MM.1S (cell line): ENCODE results near the gene SMIM34.
"Not testable (repeated sequence)": the region's sequence is repeated elsewhere in the genome, so short reads cannot be mapped to it uniquely, and the experiment has no call there.

Experiments used
- CTCF ChIP-seq: fragments of 300-600 bp; sonication (generic); IDR thresholded peaks from 2 replicates; pipeline ENCODE4 v1.5.1; 2016; ENCODE audit warnings: antibody characterized with exemption, low read length, mixed read lengths
- EZH2phosphoT487 ChIP-seq: fragments of 300-600 bp; sonication (generic); IDR thresholded peaks from 2 replicates; pipeline ENCODE4 v1.6.1; 2018; ENCODE audit warnings: antibody characterized with exemption, low read length

GRCh38 chr21:34405686-34406085 is 18.1 kb downstream of the SMIM34 start:
- not testable (repeated sequence) for TF ChIP-seq CTCF, EZH2phosphoT487
